Measurements from ENCODE around the gene PCNA. TPM values are rescaled to one million over a fixed set of nuclear protein-coding genes. Genes with fewer than 3 reads are reported as not detected.

PCNA gene
- total RNA-seq, 1 experiment from 2014 or later, result 273 TPM

DNA sequence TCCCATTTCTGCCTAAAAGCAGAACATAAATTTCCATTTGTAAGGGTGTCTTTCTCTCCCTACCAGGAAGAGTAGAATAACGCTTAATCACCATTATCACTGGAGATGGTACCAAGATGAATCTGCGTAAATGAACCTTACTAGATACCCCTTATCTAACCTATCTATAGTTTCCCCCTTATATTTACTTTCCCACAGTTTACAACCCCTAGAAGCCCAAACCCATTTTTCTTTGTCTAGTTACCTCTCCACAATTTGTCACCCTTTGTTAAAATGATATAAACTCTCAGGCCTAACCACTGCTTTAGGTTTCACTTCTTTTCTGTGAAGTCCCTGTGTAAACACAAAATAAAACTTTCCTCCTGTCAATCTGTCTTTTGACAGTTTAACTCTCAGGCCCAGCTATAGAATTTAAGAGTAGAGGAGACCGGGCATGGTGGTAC is 45.5 kb downstream of the PCNA start:
- no peaks in the 10 kb centered on the region for H3K27me3 ChIP-seq (ENCODE audit: insufficient read depth, low read length)
- no peaks in the 10 kb centered on the region for H4K20me1 ChIP-seq (ENCODE audit: insufficient read depth)
- ChIA-PET RAD21 (ENCODE audit: low non-redundant PET in 1 of 2, low total read pairs in 2 of 2, uncharacterized antibody in 2 of 2, unreplicated experiment in 2 of 2) (interaction anchor here in 1 of 2 experiments (0.6 kb wide), 1 partner anchor 7 kb away, joined by 3 read pairs; no protein-coding TSS in a partner anchor), POLR2A (interaction anchor here (1.0 kb wide), 1 partner anchor 7 kb away, joined by 3 read pairs; no protein-coding TSS in a partner anchor), CTCF (interaction anchor here (1.6 kb wide), 1 partner anchor 17 kb away, joined by 4 read pairs; no protein-coding TSS in a partner anchor)
- no TSS peak for BruUV-seq (replicated peaks)
- no peak overlapping the region for H2AFZ ChIP-seq (ENCODE audit: low read depth, low read length, poor library complexity, severe bottlenecking)
- H3K36me3 ChIP-seq (ENCODE audit: control insufficient read depth in 1 of 2, insufficient read depth in 2 of 2, low read length in 2 of 2), result no peaks in the 10 kb centered on the region
- H3K9ac ChIP-seq (ENCODE audit: low read length), result peak overlapping the region; percentile 52; the same call in 1 of the 2 replicates
- DNase-seq (ENCODE audit: low read depth, low spot score), result no peak
- TF ChIP-seq JUND (IDR thresholded peaks at IDR 0.05) (no peak), RAD21 (IDR thresholded peaks at IDR 0.05; ENCODE audit: low read depth) (no peak), POLR2AphosphoS5 (IDR thresholded peaks at IDR 0.05; ENCODE audit: low read depth, low read length) (no peak)
- peak overlapping the region; percentile 71 for H3K4me2 ChIP-seq (ENCODE audit: low read length)
- peaks cover 23 to 31% of the 10 kb centered on the region in 2 experiments for H3K4me1 ChIP-seq (ENCODE audit: control insufficient read depth in 1 of 2, insufficient read depth in 2 of 2, low read length in 2 of 2)
- ATAC-seq, result no peak
- H3K4me3 ChIP-seq (replicated peaks in 1 of 2; ENCODE audit: low read depth in 1 of 2, low read length in 2 of 2), result no peak overlapping the region
- peak overlapping the region; percentile 42; the same call in 1 of the 2 replicates for H3K27ac ChIP-seq (ENCODE audit: low read depth, low read length)
- no peaks in the 10 kb centered on the region for H3K9me3 ChIP-seq (ENCODE audit: control insufficient read depth in 1 of 2, insufficient read depth in 1 of 2, low read depth in 1 of 2, low read length in 2 of 2)
- no peaks in the 10 kb centered on the region for H3K79me2 ChIP-seq (ENCODE audit: insufficient read depth, low read length)
- H3K9me2 ChIP-seq (ENCODE audit: insufficient read depth), result no peaks in the 10 kb centered on the region
- intact Hi-C loops (cut with micrococcal nuclease), result no loop called here

DNA sequence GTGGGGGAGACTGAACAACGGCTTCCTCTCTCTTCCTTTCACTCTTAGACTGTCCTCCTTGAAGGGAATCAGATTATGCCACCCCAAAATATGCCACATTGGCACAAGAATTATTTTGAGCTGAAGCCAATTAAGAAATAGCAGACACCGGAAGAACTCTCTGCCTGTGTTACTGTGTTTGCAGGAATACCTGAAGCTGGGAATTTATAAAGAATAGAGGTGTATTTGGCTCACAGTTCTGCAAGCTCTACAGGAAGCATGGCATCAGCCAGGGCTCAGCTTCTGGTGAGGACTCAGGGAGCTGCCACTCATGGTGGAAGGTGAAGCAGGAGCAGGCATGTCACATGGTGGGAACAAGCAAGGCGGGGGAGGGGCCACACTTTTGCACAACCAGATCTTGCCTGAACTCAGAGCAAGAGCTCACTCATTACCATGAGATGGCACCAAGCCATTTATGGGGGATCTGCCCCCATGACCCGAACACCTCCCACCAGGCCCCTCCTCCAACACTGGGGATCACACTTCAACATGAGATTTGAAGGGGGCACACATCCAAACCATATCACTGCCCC is 46.0 kb downstream of the PCNA start:
- Histone ChIP-seq H3K9me2 (ENCODE audit: insufficient read depth) (no peaks in the 10 kb centered on the region), H3K36me3 (ENCODE audit: control insufficient read depth in 1 of 2, insufficient read depth in 2 of 2, low read length in 2 of 2) (no peaks in the 10 kb centered on the region), H4K20me1 (ENCODE audit: insufficient read depth) (no peaks in the 10 kb centered on the region), H3K9ac (ENCODE audit: low read length) (peak overlapping the region; percentile 52), H2AFZ (ENCODE audit: low read depth, low read length, poor library complexity, severe bottlenecking) (no peak overlapping the region), H3K79me2 (ENCODE audit: insufficient read depth, low read length) (no peaks in the 10 kb centered on the region), H3K27me3 (ENCODE audit: insufficient read depth, low read length) (no peaks in the 10 kb centered on the region), H3K4me3 (replicated peaks in 1 of 2; ENCODE audit: low read depth in 1 of 2, low read length in 2 of 2) (no peak overlapping the region; a peak in 1 of 4 replicates), H3K4me1 (ENCODE audit: control insufficient read depth in 1 of 2, insufficient read depth in 2 of 2, low read length in 2 of 2) (peaks cover 23 to 28% of the 10 kb centered on the region in 2 experiments), H3K27ac (ENCODE audit: low read depth, low read length) (peak overlapping the region; percentile 42), H3K4me2 (ENCODE audit: low read length) (peak overlapping the region; percentile 71), H3K9me3 (ENCODE audit: control insufficient read depth in 1 of 2, insufficient read depth in 1 of 2, low read depth in 1 of 2, low read length in 2 of 2) (no peaks in the 10 kb centered on the region)
- ChIA-PET POLR2A (interaction anchor here (1.0 kb wide), 2 partner anchors 8 to 13 kb away, joined by 3 to 4 read pairs; no protein-coding TSS in a partner anchor), RAD21 (ENCODE audit: low non-redundant PET in 1 of 2, low total read pairs in 2 of 2, uncharacterized antibody in 2 of 2, unreplicated experiment in 2 of 2) (interaction anchor here in 1 of 2 experiments (0.6 kb wide), 1 partner anchor 8 kb away, joined by 3 read pairs; no protein-coding TSS in a partner anchor), CTCF (interaction anchor here (1.3 to 1.6 kb wide), 2 partner anchors 17 to 53 kb away, joined by 3 to 4 read pairs; partner anchors contain the start of gene CDS2)
- intact Hi-C loops (cut with micrococcal nuclease), result no loop called here
- TF ChIP-seq, protein P1, sequence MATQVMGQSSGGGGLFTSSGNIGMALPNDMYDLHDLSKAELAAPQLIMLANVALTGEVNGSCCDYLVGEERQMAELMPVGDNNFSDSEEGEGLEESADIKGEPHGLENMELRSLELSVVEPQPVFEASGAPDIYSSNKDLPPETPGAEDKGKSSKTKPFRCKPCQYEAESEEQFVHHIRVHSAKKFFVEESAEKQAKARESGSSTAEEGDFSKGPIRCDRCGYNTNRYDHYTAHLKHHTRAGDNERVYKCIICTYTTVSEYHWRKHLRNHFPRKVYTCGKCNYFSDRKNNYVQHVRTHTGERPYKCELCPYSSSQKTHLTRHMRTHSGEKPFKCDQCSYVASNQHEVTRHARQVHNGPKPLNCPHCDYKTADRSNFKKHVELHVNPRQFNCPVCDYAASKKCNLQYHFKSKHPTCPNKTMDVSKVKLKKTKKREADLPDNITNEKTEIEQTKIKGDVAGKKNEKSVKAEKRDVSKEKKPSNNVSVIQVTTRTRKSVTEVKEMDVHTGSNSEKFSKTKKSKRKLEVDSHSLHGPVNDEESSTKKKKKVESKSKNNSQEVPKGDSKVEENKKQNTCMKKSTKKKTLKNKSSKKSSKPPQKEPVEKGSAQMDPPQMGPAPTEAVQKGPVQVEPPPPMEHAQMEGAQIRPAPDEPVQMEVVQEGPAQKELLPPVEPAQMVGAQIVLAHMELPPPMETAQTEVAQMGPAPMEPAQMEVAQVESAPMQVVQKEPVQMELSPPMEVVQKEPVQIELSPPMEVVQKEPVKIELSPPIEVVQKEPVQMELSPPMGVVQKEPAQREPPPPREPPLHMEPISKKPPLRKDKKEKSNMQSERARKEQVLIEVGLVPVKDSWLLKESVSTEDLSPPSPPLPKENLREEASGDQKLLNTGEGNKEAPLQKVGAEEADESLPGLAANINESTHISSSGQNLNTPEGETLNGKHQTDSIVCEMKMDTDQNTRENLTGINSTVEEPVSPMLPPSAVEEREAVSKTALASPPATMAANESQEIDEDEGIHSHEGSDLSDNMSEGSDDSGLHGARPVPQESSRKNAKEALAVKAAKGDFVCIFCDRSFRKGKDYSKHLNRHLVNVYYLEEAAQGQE (IDR thresholded peaks at IDR 0.05; ENCODE audit: low read depth), result no peak
- TF ChIP-seq ZFX (IDR thresholded peaks at IDR 0.05) (peak; percentile 24; the same call in 1 of the 2 replicates), ZNF274 (IDR thresholded peaks at IDR 0.05; ENCODE audit: low read depth, low read length) (no peak)
- TF ChIP-seq, protein P2, sequence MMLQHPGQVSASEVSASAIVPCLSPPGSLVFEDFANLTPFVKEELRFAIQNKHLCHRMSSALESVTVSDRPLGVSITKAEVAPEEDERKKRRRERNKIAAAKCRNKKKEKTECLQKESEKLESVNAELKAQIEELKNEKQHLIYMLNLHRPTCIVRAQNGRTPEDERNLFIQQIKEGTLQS (IDR thresholded peaks at IDR 0.05), result no peak
- BruUV-seq (replicated peaks), result no TSS peak
- no peak for DNase-seq (ENCODE audit: low read depth, low spot score)
- peak; percentile 41 for ATAC-seq
